ENCODE measurements around the gene ZNF70.

Gene ZNF70

GRCh38 chr22:23789638-23790037 lies 38.7 kb upstream of the ZNF70 start:
- no peak for TF ChIP-seq CTCF (IDR thresholded peaks at IDR 0.05)
- peaks cover 13 to 15% of the 10 kb centered on the region in 2 experiments for H3K4me1 ChIP-seq (ENCODE audit: control insufficient read depth in 1 of 2, insufficient read depth in 1 of 2, low read depth in 1 of 2, low read length in 1 of 2)
- H3K27ac ChIP-seq, result no peak overlapping the region
- H3K27me3 ChIP-seq, result no peaks in the 10 kb centered on the region
- no peak overlapping the region for H3K4me3 ChIP-seq (ENCODE audit: low read depth in 1 of 2, low read length in 1 of 2)
- H3K9me3 ChIP-seq, result no peaks in the 10 kb centered on the region
- H3K36me3 ChIP-seq, result peaks cover 29% of the 10 kb centered on the region

GRCh38 chr22:23789121-23789520 lies 38.2 kb upstream of the ZNF70 start:
- H3K4me3 ChIP-seq (ENCODE audit: low read depth in 1 of 2, low read length in 1 of 2), result no peak overlapping the region
- TF ChIP-seq CTCF (IDR thresholded peaks at IDR 0.05), result no peak
- no peak overlapping the region for H3K27ac ChIP-seq
- peaks cover 13 to 15% of the 10 kb centered on the region in 2 experiments for H3K4me1 ChIP-seq (ENCODE audit: control insufficient read depth in 1 of 2, insufficient read depth in 1 of 2, low read depth in 1 of 2, low read length in 1 of 2)
- H3K9me3 ChIP-seq, result no peaks in the 10 kb centered on the region
- H3K36me3 ChIP-seq, result peaks cover 25% of the 10 kb centered on the region
- H3K27me3 ChIP-seq, result no peaks in the 10 kb centered on the region

- no peak for TF ChIP-seq CTCF (IDR thresholded peaks at IDR 0.05)
- H3K27me3 ChIP-seq, result no peaks in the 10 kb centered on the region
- H3K4me3 ChIP-seq (ENCODE audit: low read depth in 1 of 2, low read length in 1 of 2), result peak overlapping the region; percentile 69 to 95
- H3K27ac ChIP-seq, result peak overlapping the region; percentile 98
- H3K36me3 ChIP-seq, result peaks cover 14% of the 10 kb centered on the region
- H3K4me1 ChIP-seq (ENCODE audit: control insufficient read depth in 1 of 2, insufficient read depth in 1 of 2, low read depth in 1 of 2, low read length in 1 of 2), result peaks cover 13 to 15% of the 10 kb centered on the region in 2 experiments
- no peaks in the 10 kb centered on the region for H3K9me3 ChIP-seq
Measured at GRCh38 chr22:23787910-23788309, 37.0 kb upstream of the ZNF70 start.

- peak overlapping the region; percentile 98 for H3K27ac ChIP-seq
- peaks cover 13 to 15% of the 10 kb centered on the region in 2 experiments for H3K4me1 ChIP-seq (ENCODE audit: control insufficient read depth in 1 of 2, insufficient read depth in 1 of 2, low read depth in 1 of 2, low read length in 1 of 2)
- peak overlapping the region; percentile 69 to 95 for H3K4me3 ChIP-seq (ENCODE audit: low read depth in 1 of 2, low read length in 1 of 2)
- H3K27me3 ChIP-seq, result no peaks in the 10 kb centered on the region
- TF ChIP-seq CTCF (IDR thresholded peaks at IDR 0.05), result no peak
- H3K9me3 ChIP-seq, result no peaks in the 10 kb centered on the region
- H3K36me3 ChIP-seq, result peaks cover 11% of the 10 kb centered on the region
Measured at GRCh38 chr22:23787600-23787896, 36.6 kb upstream of the ZNF70 start.

GRCh38 chr22:23786752-23787599 lies 36.1 kb upstream of the ZNF70 start, which contains the start of gene SMARCB1:
TSS of gene SMARCB1 (plus strand) at chr22:23786966. CDS start at chr22:23787170, 204 bp downstream.
- no peak for TF ChIP-seq CTCF (IDR thresholded peaks at IDR 0.05)
- H3K27me3 ChIP-seq, result no peaks in the 10 kb centered on the region
- H3K4me3 ChIP-seq (ENCODE audit: low read depth in 1 of 2, low read length in 1 of 2), result peak within 1 kb of the TSS; percentile 69 to 95
- H3K4me1 ChIP-seq (ENCODE audit: control insufficient read depth in 1 of 2, insufficient read depth in 1 of 2, low read depth in 1 of 2, low read length in 1 of 2), result peaks cover 13 to 15% of the 10 kb centered on the region in 2 experiments
- H3K27ac ChIP-seq, result peak within 1 kb of the TSS; percentile 98
- no peaks in the 10 kb centered on the region for H3K9me3 ChIP-seq
- H3K36me3 ChIP-seq, result peaks cover 6% of the 10 kb centered on the region

Measured in neutrophil (primary cell).